ENCODE measurements around the gene GLT6D1. TPM values are rescaled to one million over a fixed set of nuclear protein-coding genes. Genes with fewer than 3 reads are reported as not detected.

Gene GLT6D1
- total and polyA plus RNA-seq, 2 of the 8 experiments (the other 6 are each of a cell fraction or from before 2014, with no cell fraction given) = 1.3 to 2.1 TPM

- TF ChIP-seq GTF2F1 (IDR thresholded peaks at IDR 0.05; ENCODE audit: borderline replicate concordance, low read depth, low read length) (no peak), ASH2L (IDR thresholded peaks at IDR 0.05; ENCODE audit: low read length) (no peak), HDAC6 (IDR thresholded peaks at IDR 0.05; ENCODE audit: low read depth, low read length) (no peak), BACH1 (IDR thresholded peaks at IDR 0.05; ENCODE audit: low read length) (no peak), TAF1 (IDR thresholded peaks at IDR 0.05; ENCODE audit: low read depth, low read length) (no peak), RXRA (IDR thresholded peaks at IDR 0.05; ENCODE audit: insufficient read depth, low read depth, low read length) (no peak)
Observed at GRCh38 chr9:135687216-135687615, 47.9 kb upstream of the GLT6D1 start (continued).

Measured in H1 (cell line).